Tibial artery (tissue), 4 donors: ENCODE data around the gene KCNQ4.

Source experiments
- DNase-seq, 2 donors: peaks; one replicate each; pipeline ENCODE4 v3.0.0-alpha.2; 2019
- H3K27ac ChIP-seq, 2 donors: fragments of 200-600 bp; sonication (generic) in 1 of 2; 1 replicate in 1 of 2; 2 replicates in 1 of 2; pipeline ENCODE4 v1.5.1; 2018 to 2019; ENCODE audit warnings: mild to moderate bottlenecking in 1 of 2
- H3K27me3 ChIP-seq, 2 donors: fragments of 200-600 bp; sonication (generic) in 1 of 2; one replicate each; pipeline versions ENCODE4 v1.5.1 to v1.6.0; 2016 to 2019
- H3K36me3 ChIP-seq, 3 donors: fragments of 200-600 bp; sonication (generic) in 2 of 3; one replicate each; pipeline ENCODE4 v1.5.1; 2016 to 2019; ENCODE audit warnings: mild to moderate bottlenecking in 2 of 3
- H3K4me1 ChIP-seq, 4 donors: fragments of 200-600 bp; sonication (generic) in 2 of 4; 1 replicate in 3 of 4; 2 replicates in 1 of 4; pipeline ENCODE4 v1.5.1; 2016 to 2019
- H3K4me3 ChIP-seq, 2 donors: fragments of 200-600 bp; sonication (generic) in 1 of 2; 1 replicate in 1 of 2; 2 replicates in 1 of 2; pipeline ENCODE4 v1.5.1; 2018 to 2019; ENCODE audit warnings: mild to moderate bottlenecking in 2 of 2
- H3K9me3 ChIP-seq, 3 donors: fragments of 200-600 bp; sonication (generic) in 1 of 3; one replicate each; pipeline ENCODE4 v1.5.1; 2016 to 2019
- intact Hi-C: fragments of 100-400 bp; cut with DNase I; formaldehyde crosslinking; loops from one replicate; pipeline ENCODE4 v1.15.0; 2023; ENCODE audit warnings: low total_unique reads
- TF ChIP-seq, protein P1 (sequence below), 2 experiments: fragments of 200-600 bp in 1 of 2; fragments of 450-650 bp in 1 of 2; IDR thresholded peaks; one replicate each; pipeline ENCODE4 v1.5.1; 2017 to 2019; ENCODE audit warnings: antibody characterized with exemption in 2 of 2, mild to moderate bottlenecking in 1 of 2, moderate library complexity in 1 of 2

Gene KCNQ4

DNA sequence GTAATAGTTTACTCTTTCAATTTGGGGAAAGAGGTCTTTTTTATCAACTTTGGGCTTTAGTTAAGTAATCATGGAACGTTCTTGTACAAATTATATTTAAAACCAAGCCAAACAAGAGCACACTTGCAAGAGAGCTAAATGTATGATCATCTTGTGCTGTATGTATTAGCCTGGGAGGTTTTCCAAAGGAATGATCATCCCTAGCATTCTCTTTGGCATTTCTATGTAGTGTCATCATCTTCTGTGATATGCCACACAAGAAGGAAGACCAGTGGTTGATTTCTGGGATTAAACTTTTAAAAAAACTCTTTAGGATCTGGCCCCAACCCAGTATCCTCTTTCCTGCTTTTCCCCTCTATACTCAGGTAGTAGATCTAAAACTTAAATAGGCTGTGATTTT lies 38.4 kb upstream of the KCNQ4 start:
- Histone ChIP-seq H3K4me3 (no peak overlapping the region), H3K27me3 (no peaks in the 10 kb centered on the region), H3K27ac (no peak overlapping the region), H3K36me3 (peaks cover 24 to 33% (median 29%) of the 10 kb centered on the region in 3 donors), H3K4me1 (peaks cover 0 to 19% (median 7%) of the 10 kb centered on the region in 4 donors), H3K9me3 (no peaks in the 10 kb centered on the region)
- intact Hi-C loops = no loop called here
- no peak for DNase-seq
- TF ChIP-seq, protein P1, sequence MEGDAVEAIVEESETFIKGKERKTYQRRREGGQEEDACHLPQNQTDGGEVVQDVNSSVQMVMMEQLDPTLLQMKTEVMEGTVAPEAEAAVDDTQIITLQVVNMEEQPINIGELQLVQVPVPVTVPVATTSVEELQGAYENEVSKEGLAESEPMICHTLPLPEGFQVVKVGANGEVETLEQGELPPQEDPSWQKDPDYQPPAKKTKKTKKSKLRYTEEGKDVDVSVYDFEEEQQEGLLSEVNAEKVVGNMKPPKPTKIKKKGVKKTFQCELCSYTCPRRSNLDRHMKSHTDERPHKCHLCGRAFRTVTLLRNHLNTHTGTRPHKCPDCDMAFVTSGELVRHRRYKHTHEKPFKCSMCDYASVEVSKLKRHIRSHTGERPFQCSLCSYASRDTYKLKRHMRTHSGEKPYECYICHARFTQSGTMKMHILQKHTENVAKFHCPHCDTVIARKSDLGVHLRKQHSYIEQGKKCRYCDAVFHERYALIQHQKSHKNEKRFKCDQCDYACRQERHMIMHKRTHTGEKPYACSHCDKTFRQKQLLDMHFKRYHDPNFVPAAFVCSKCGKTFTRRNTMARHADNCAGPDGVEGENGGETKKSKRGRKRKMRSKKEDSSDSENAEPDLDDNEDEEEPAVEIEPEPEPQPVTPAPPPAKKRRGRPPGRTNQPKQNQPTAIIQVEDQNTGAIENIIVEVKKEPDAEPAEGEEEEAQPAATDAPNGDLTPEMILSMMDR (IDR thresholded peaks at IDR 0.05) = no peak

DNA sequence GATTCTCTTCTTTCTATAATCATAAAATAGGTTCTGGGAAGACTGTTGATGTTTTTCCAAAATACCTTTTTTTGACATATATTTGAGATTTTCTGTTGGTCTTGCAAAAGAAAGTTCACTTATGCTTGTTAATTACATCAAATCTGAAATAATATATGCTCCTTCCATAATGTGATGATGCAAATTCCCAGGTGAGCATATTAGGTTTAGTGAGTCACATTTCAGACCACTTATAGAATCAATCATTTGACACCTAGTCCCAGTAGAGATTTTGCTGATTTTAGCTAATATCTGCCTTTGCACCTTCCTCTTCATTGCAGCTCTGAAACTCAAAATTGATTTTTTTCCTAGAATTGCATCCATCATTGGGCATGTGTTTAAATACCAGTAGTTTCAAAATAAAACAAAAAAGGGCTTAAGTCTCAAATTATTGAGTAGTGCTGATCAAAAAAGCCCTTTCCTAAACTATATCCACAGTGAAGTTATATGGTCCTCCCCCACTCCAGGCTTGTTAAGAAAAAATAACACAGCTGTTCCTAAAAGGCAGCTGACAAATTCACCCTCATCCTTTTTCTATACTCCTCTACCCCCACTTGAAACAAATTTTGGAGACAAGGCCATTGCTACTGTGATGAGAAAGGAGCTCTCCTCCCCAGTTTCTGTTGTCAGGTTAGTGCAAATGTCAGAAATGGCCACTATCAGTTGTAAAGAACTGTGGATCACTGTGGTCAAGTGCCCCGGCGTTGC lies 37.1 kb upstream of the KCNQ4 start:
- TF ChIP-seq, protein P1 (IDR thresholded peaks at IDR 0.05) = no peak
- peaks cover 0 to 8% (median 0%) of the 10 kb centered on the region in 4 donors for H3K4me1 ChIP-seq
- intact Hi-C loops = no loop called here

DNA sequence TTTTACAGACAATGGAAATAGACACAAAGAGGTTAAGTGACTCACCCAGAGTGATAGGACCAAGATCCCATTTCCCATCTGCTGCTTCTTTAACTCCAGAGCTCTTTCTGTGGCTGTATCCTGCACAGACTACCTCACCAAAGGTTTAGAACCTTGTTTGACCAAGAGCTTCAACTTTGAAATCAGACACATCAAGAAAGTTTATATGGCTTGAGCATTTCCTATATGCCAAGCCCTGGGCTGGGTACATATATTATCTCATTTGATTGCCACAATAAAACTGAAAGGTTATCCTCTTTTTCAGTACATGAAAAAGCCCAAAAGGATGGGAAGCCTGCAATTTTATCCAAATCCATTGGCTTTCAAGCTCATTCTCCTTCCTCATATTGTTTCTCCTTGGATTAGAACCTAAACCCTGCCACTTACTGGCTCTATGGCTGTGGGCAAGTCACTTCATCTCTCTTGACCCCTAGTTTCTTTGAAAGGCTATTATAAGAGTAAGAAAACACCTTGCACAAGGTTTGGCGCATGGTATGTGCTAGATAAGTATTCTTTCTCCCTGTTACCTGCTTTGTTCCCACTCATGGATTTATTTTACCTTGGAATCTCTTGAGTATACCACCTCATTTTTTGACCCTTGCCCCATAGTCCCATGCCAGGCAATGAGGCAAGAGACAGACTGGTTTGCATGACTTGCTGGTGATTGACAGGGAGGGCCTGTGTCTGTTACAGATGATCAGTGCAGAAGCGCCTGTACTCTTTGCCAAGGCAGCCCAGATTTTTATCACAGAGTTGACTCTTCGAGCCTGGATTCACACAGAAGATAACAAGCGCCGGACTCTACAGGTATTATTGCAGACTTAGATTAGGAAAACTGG lies 34.5 kb upstream of the KCNQ4 start:
- Histone ChIP-seq H3K4me3 (no peak overlapping the region), H3K36me3 (peaks cover 35 to 38% (median 36%) of the 10 kb centered on the region in 3 donors), H3K9me3 (no peaks in the 10 kb centered on the region), H3K4me1 (no peaks in the 10 kb centered on the region), H3K27me3 (no peaks in the 10 kb centered on the region), H3K27ac (no peak overlapping the region)
- intact Hi-C loops = no loop called here
- TF ChIP-seq, protein P1 (IDR thresholded peaks at IDR 0.05) = no peak
- DNase-seq = no peak

More for the DNA sequence above, 37.1 kb upstream of the KCNQ4 start:
- no peak overlapping the region for H3K4me3 ChIP-seq
- no peak for DNase-seq
- peaks cover 27 to 33% (median 33%) of the 10 kb centered on the region in 3 donors for H3K36me3 ChIP-seq
- H3K9me3 ChIP-seq = no peaks in the 10 kb centered on the region
- no peaks in the 10 kb centered on the region for H3K27me3 ChIP-seq
- no peak overlapping the region for H3K27ac ChIP-seq

DNA sequence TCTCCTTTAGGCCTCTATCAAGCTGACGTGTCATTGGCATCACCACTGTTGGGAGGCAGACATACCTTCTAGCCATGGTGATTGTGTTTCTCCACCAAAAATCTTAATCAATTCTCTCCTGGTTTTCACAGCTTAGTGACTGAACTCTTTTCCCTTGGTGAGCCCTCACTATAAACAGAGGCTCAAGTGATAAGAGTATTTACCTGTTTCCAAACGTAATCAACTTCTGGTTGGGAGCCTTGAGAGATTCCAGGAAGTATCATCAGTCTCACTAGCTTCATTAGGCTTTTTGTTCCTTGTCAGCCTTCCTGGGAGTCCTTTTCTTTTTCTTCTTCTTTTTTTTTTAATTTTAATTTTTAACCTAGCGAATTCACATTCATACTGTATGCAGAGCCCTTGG lies 33.8 kb upstream of the KCNQ4 start:
- H3K27me3 ChIP-seq = no peaks in the 10 kb centered on the region
- TF ChIP-seq, protein P1 (IDR thresholded peaks at IDR 0.05) = no peak
- H3K36me3 ChIP-seq = peaks cover 42 to 45% (median 42%) of the 10 kb centered on the region in 3 donors
- H3K27ac ChIP-seq = no peak overlapping the region
- intact Hi-C loops = no loop called here
- DNase-seq = no peak
- H3K4me1 ChIP-seq = no peaks in the 10 kb centered on the region
- H3K9me3 ChIP-seq = no peaks in the 10 kb centered on the region
- no peak overlapping the region for H3K4me3 ChIP-seq

DNA sequence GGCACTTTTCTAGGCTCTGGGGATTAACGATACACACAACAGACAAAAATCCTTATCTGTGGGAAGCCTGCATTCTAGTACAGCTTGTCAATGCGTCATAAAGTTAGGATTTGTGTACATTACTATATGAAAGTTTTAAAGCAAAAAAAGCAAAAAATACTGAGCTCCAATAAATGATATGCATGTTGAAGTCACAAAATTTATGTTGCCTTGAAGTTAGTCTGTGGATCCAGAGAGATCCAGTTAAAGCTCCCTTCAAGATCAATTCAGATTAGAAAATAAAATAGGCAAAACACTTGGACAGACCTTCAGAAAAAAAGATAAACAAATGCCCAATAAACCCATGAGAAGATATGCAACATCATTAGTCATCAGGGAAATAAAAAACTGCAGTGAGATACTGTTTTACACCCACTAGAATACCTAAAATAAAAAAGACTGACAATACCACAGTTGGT lies 33.1 kb upstream of the KCNQ4 start:
- intact Hi-C loops = no loop called here
- no peaks in the 10 kb centered on the region for H3K4me1 ChIP-seq
- no peak overlapping the region for H3K4me3 ChIP-seq
- no peaks in the 10 kb centered on the region for H3K27me3 ChIP-seq
- peaks cover 48 to 52% (median 49%) of the 10 kb centered on the region in 3 donors for H3K36me3 ChIP-seq
- TF ChIP-seq, protein P1 (IDR thresholded peaks at IDR 0.05) = no peak
- no peak overlapping the region for H3K27ac ChIP-seq
- DNase-seq = no peak
- no peaks in the 10 kb centered on the region for H3K9me3 ChIP-seq
